ENCODE results near the gene CEP57L1. TPM values are rescaled to one million over a fixed set of nuclear protein-coding genes. Genes with fewer than 3 reads are reported as not detected.

CEP57L1 gene
- total RNA-seq, 2 donors from 2014 or later = 14.4 to 29.3 TPM

DNA sequence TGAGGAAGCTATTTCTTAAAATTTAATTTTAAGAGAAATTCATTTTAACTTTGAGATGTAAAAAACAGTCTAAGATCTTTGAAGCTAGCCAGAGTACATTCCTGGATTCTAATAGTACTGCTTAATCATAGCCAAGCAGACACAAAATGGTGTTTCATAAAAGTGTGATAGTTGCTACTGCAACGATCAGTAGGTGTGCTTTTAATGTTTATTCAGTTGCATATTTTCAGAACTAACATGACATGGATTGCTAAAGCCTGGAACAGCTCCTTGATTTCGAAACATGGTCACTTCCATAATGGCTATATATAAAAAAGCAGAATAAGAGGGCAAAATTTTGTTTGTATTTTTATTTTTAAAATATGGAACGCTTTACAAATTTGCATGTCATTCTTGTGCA is 36.2 kb upstream of the CEP57L1 start:
- Mint-ChIP-seq H3K27ac (peak overlapping the region; percentile 48 to 84), H3K9me3 (no peaks in the 10 kb centered on the region), H3K4me1 (ENCODE audit: low read depth in 2 of 2) (peaks cover 29 to 43% of the 10 kb centered on the region in 2 donors), H3K4me3 (no peak overlapping the region), H3K27me3 (no peaks in the 10 kb centered on the region), H3K36me3 (no peaks in the 10 kb centered on the region)
- DNase-seq (ENCODE audit: low spot score) = no peak
- ATAC-seq = no peak

DNA sequence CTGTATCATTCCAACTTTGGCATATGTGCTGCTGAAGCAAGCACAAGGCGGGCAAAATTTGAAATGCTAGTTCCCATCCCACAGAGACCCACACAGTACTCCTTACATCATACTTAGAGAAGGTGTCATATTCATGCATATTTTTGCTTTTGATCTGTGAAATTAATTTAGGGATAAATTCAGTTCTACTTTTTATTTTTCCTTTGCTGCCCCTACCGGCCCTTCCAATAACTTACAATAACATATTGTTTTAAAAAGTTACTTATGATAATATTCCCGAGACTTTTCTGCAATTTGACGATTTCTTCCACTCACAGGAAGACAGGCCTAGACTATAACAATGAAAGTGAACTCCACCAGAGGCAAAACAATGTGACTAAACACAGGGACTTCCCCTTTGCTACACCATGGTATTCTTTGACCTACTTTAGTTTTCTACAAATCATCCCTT is 35.7 kb upstream of the CEP57L1 start:
- no peak for DNase-seq (ENCODE audit: low spot score)
- no peaks in the 10 kb centered on the region for H3K9me3 Mint-ChIP-seq
- peak overlapping the region; percentile 48 to 84 for H3K27ac Mint-ChIP-seq
- no peaks in the 10 kb centered on the region for H3K36me3 Mint-ChIP-seq
- H3K27me3 Mint-ChIP-seq = no peaks in the 10 kb centered on the region
- peaks cover 31 to 46% of the 10 kb centered on the region in 2 donors for H3K4me1 Mint-ChIP-seq (ENCODE audit: low read depth in 2 of 2)
- H3K4me3 Mint-ChIP-seq = peak overlapping the region; percentile 59
- ATAC-seq = peak; percentile 93 to 95

DNA sequence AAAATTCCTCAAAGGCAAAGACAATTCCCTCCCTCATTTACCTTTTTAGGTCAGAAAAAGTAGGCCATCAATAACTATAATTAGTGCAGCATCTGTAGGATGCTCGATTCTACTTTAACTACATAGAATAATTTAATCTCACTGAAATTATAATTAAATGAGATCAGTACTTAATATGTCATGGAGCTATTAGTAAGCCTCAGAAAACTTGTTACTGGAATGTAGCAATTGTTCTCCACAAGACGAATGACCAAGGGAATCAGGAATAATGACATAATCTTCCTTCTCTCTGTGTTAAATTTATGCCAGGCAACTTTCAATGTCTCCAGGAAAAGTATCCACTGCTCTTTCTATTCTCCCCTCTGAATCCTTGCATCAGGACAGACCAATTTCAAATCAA is 34.7 kb upstream of the CEP57L1 start:
- Mint-ChIP-seq H3K27ac (peak overlapping the region; percentile 48 to 84), H3K4me3 (no peak overlapping the region)
- DNase-seq (ENCODE audit: low spot score) = no peak

DNA sequence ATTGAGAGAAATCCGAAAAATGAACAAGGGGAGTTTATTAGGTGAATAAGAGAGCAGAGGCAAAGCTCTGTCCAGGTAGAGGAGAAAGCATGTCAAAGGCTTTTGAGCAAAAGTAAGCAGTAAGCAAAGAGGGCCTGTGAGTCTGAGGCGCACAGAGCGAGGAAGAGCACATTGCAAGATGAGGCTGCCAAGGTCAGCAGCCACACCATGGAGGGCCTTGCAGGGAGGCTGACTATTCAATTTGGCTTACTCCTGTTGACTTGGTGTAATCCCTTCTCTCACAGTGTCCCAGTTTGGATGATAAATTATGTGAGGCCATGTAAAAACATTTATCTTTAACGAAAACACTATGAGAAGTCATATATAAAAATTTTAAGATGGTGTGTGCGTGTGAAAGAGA is 33.1 kb upstream of the CEP57L1 start:
- Mint-ChIP-seq H3K4me3 (no peak overlapping the region), H3K4me1 (ENCODE audit: low read depth in 2 of 2) (peaks cover 26 to 40% of the 10 kb centered on the region in 2 donors), H3K36me3 (no peaks in the 10 kb centered on the region)

More for the DNA sequence above, 34.7 kb upstream of the CEP57L1 start:
- H3K4me1 Mint-ChIP-seq (ENCODE audit: low read depth in 2 of 2) = peaks cover 31 to 46% of the 10 kb centered on the region in 2 donors
- ATAC-seq = no peak
- H3K36me3 Mint-ChIP-seq = no peaks in the 10 kb centered on the region
- no peaks in the 10 kb centered on the region for H3K27me3 Mint-ChIP-seq
- H3K9me3 Mint-ChIP-seq = no peaks in the 10 kb centered on the region

DNA sequence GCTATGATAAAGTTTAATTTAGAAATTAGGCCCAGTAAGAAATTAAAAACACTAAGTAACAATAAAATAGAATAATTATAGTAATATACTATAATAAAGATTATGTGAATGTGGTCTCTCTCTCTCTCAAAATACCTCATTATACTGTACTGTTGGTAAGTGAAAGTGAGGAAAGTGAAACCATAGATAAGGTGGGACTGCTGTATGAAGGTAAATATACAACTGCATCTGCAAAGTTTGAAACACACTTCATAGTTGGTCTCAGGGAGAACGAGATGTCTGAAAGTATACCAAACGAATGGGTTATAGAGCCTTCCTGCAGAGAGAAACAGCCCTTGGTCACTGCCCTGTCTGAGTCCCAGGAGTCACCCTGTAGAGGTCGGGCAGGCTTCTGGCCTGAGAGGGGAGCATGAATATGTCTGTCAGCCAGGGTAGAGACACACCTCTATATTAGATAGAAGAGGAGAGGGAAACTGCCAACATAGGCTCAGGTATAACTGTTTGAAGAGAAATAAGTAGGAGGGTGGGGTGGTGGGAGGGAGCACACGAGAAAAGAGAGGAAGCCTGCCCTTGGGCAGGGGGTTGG is 32.4 kb upstream of the CEP57L1 start:
- no peaks in the 10 kb centered on the region for H3K27me3 Mint-ChIP-seq
- H3K4me1 Mint-ChIP-seq (ENCODE audit: low read depth in 2 of 2) = peaks cover 30 to 46% of the 10 kb centered on the region in 2 donors
- ATAC-seq = no peak

More for the DNA sequence above, 33.1 kb upstream of the CEP57L1 start:
- Mint-ChIP-seq H3K9me3 (no peaks in the 10 kb centered on the region), H3K27me3 (no peaks in the 10 kb centered on the region), H3K27ac (peak overlapping the region in 1 of 2 donors; percentile 58)
- DNase-seq (ENCODE audit: low spot score) = no peak
- ATAC-seq = no peak

DNA sequence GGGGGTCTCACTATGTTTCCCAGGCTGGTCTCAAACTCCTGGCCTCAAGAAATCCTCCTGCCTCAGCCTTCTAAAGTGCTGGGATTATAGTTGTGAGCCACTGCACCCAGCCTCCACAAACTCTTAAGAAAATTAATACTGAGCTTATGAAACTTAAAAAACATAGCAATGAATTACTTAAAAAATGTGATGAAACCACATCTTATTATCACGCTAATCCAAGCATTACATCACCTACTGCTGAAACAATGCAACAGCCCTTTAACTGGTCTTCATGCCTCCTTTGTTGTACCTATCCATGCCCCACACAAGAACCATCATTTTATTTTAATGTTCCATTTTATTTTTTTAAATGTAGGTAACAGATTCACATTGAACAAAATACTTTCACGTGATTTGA is 25.6 kb upstream of the CEP57L1 start:
- DNase-seq (ENCODE audit: low spot score) (no peak), ATAC-seq (peak in 1 of 2 donors; percentile 55)
- no peaks in the 10 kb centered on the region for H3K9me3 Mint-ChIP-seq
- H3K27ac Mint-ChIP-seq = peak overlapping the region in 1 of 2 donors; percentile 26
- H3K4me1 Mint-ChIP-seq (ENCODE audit: low read depth in 2 of 2) = peaks cover 21 to 28% of the 10 kb centered on the region in 2 donors
- H3K36me3 Mint-ChIP-seq = no peaks in the 10 kb centered on the region
- no peaks in the 10 kb centered on the region for H3K27me3 Mint-ChIP-seq
- no peak overlapping the region for H3K4me3 Mint-ChIP-seq

More for the DNA sequence above, 32.4 kb upstream of the CEP57L1 start:
- no peak overlapping the region for H3K27ac Mint-ChIP-seq
- no peak for DNase-seq (ENCODE audit: low spot score)
- H3K36me3 Mint-ChIP-seq = no peaks in the 10 kb centered on the region
- H3K9me3 Mint-ChIP-seq = no peaks in the 10 kb centered on the region
- no peak overlapping the region for H3K4me3 Mint-ChIP-seq

DNA sequence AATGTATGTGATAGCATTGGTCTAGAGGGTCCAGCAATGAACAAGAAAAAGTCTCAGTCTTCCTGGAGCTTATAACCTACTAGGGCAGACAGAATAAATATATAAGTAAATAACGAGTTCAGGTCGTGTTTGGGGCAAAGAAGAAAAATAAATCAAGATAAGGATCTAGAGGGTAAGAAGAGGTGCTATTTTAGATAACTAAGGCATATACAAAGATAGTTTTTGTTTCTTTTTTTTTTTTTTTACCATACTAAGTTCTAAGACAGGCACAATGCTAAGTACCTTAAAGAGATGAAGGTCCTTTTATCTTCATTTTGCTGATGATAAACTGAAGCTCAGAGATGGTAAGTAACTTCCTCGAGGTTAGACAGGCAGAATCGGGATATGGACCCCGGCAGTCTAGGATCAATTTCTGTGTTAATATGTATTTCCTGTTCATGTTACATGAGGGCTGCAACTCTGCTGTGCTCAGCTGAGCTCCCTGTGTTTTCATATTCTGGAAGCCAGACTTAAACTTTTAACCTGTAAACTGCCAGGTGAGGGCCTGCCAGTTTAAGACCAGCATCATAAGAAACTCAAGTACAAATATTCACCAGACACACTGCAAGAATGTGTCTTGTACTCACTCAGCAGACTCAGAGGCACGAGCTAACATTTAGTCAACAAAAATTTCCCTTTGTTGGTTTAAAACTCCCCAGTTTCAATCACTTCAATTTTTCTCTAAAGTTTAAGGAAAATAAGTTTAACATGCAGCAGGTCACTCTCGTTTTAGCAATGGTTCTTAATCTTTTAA is 24.0 kb upstream of the CEP57L1 start:
- Mint-ChIP-seq H3K36me3 (no peaks in the 10 kb centered on the region), H3K9me3 (no peaks in the 10 kb centered on the region), H3K27ac (peak overlapping the region; percentile 19 to 26), H3K4me1 (ENCODE audit: low read depth in 2 of 2) (peaks cover 21 to 28% of the 10 kb centered on the region in 2 donors), H3K4me3 (peak overlapping the region; percentile 61), H3K27me3 (no peaks in the 10 kb centered on the region)
- peak in 1 of 2 donors; percentile 40 for ATAC-seq
- DNase-seq (ENCODE audit: low spot score) = no peak

DNA sequence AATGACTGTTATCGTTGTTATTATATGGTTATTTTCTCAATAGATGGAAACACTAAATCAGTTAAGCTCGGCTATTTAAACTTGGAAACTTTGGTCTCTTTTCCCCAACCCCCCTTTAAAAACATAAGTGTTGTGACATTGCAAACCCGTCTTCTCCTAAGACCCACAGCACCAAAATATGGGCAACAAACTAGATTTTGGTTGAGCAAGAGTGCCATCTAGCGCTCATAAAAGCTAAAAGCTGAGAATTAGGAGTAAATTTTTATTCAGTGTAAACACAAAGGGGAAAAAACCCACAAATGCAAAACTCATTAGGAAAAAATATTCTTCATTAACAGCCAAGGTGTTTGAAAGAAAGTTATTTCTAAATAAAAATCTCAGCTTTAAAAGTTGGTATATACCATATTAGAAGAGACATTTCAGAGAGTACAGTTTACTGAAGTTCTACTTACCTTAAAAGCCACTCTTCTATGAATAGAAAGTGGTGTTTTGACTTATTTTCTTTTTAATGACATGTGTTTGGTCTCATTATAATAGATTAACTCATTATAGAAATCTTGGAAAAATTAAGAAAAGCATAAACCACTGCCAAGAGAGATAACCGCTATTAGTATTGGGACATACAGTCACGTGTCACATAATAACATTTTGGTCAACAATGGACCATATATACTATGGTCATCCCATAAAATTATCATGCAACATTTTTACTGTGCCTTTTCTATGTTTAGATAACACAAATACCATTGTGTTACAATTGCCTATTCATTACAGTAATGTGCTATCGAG is 21.8 kb upstream of the CEP57L1 start:
- peak; percentile 65 for DNase-seq (ENCODE audit: low spot score)
- no peak overlapping the region for H3K4me3 Mint-ChIP-seq
- no peak overlapping the region for H3K27ac Mint-ChIP-seq
- H3K27me3 Mint-ChIP-seq = no peaks in the 10 kb centered on the region
- peaks cover 19 to 23% of the 10 kb centered on the region in 2 donors for H3K4me1 Mint-ChIP-seq (ENCODE audit: low read depth in 2 of 2)
- no peaks in the 10 kb centered on the region for H3K9me3 Mint-ChIP-seq
- H3K36me3 Mint-ChIP-seq = no peaks in the 10 kb centered on the region
- no peak for ATAC-seq

DNA sequence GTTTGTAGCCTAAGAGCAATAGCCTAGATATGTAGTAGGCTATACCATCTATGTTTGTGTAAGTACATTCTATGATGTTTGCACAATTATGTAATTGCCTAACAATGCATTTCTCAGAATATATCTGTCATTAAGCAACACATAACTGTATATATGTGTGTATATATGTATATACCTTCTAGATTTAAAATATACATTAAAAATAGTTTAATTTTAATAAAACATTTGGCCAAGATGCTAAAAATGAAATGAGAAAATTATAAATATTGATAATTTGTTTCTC is 21.2 kb upstream of the CEP57L1 start:
- DNase-seq (ENCODE audit: low spot score) = no peak
- Mint-ChIP-seq H3K4me3 (no peak overlapping the region), H3K27ac (no peak overlapping the region), H3K4me1 (ENCODE audit: low read depth in 2 of 2) (peaks cover 19 to 23% of the 10 kb centered on the region in 2 donors), H3K36me3 (no peaks in the 10 kb centered on the region), H3K9me3 (no peaks in the 10 kb centered on the region), H3K27me3 (no peaks in the 10 kb centered on the region)
- ATAC-seq = no peak

DNA sequence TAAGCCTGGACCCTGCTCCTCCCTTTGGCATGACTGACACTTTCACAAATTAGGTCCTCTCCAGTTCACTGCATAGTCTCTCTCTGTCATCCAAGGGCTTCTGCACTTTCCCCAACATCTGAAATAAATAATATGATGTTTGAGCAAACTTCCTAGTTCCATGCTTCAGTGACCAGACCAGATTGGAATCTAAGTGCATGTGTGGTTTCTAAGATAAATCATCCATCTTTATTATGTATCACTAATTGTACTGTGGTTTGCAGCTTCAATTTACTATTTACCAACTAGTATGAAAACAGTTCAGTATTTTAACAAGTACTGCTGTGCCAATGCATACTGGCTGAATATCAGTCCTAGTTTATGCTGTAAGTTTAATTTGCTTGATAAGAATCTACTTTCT is 19.4 kb upstream of the CEP57L1 start:
- Mint-ChIP-seq H3K4me3 (no peak overlapping the region), H3K4me1 (ENCODE audit: low read depth in 2 of 2) (peaks cover 15 to 17% of the 10 kb centered on the region in 2 donors), H3K9me3 (no peaks in the 10 kb centered on the region), H3K36me3 (no peaks in the 10 kb centered on the region), H3K27ac (no peak overlapping the region), H3K27me3 (no peaks in the 10 kb centered on the region)
- ATAC-seq = no peak
- no peak for DNase-seq (ENCODE audit: low spot score)

DNA sequence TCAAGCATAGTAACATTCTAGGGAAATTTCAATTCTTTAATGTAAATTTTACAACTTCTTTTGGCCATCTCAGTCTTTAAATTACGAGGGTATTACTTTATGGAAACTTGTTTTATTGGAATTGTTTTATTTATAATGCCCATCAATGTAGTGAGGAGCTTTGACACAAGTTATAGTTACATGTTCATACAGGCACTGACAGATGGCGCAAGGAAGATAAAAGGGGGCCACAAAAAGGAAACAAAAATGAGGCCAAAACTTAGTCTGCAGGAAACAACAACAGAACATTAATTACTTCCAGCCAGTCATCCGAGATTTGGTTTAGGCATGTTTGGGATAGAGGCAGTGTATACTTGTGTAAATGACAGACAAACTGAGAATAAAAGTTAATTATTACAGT is 18.9 kb upstream of the CEP57L1 start:
- Mint-ChIP-seq H3K4me3 (no peak overlapping the region), H3K4me1 (ENCODE audit: low read depth in 2 of 2) (peaks cover 13% of the 10 kb centered on the region in 2 donors), H3K36me3 (no peaks in the 10 kb centered on the region), H3K27ac (no peak overlapping the region), H3K27me3 (no peaks in the 10 kb centered on the region), H3K9me3 (no peaks in the 10 kb centered on the region)
- ATAC-seq (no peak), DNase-seq (ENCODE audit: low spot score) (no peak)

DNA sequence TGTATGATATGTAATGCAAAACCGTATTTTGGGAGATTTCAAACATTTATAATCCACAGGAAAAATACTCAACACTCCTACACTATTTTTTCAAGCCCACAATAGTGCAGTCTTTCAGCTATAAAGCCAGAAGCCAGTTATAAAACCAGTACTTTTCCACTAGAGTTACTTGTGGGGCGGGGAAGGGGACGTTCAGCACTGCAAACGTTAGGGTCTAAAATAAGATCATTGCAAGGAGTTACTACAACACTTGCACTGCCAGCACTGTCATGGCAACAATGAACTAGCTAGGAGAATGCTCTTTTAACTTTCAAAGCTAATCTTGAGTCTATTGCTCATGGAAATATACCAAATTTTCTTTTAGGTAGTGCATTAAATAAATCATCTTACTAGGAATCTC is 15.3 kb upstream of the CEP57L1 start:
- H3K9me3 Mint-ChIP-seq = no peaks in the 10 kb centered on the region

DNA sequence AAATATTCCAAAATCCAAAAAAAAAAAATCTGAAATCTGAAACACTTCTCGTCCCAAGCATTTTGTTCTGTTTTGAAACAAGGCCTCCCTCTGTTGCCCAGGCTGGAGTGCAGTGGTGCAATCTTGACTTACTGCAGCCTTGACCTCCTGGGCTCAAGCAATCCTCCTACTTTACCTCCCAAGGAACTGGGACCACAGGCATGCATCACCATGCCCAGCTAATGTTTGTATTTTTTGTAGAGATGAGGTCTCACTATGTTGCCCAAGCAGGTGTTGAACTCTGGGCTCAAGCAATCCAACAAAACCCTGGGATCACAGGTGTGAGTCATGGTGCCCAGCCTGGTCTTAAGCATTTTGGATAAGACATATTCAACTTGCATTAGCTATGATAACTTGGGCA is 14.3 kb upstream of the CEP57L1 start:
- no peak overlapping the region for H3K27ac Mint-ChIP-seq
- DNase-seq (ENCODE audit: low spot score) (no peak), ATAC-seq (no peak)
- no peaks in the 10 kb centered on the region for H3K27me3 Mint-ChIP-seq
- H3K9me3 Mint-ChIP-seq = no peaks in the 10 kb centered on the region
- H3K4me3 Mint-ChIP-seq = no peak overlapping the region
- peaks cover 0 to 5% of the 10 kb centered on the region in 2 donors for H3K4me1 Mint-ChIP-seq (ENCODE audit: low read depth in 2 of 2)
- H3K36me3 Mint-ChIP-seq = no peaks in the 10 kb centered on the region

More for the DNA sequence above, 15.3 kb upstream of the CEP57L1 start:
- no peaks in the 10 kb centered on the region for H3K27me3 Mint-ChIP-seq
- no peak for DNase-seq (ENCODE audit: low spot score)
- no peak overlapping the region for H3K4me3 Mint-ChIP-seq
- no peaks in the 10 kb centered on the region for H3K36me3 Mint-ChIP-seq
- H3K27ac Mint-ChIP-seq = no peak overlapping the region
- H3K4me1 Mint-ChIP-seq (ENCODE audit: low read depth in 2 of 2) = peaks cover 0 to 5% of the 10 kb centered on the region in 2 donors
- no peak for ATAC-seq

Measured in natural killer cell treated with Interleukin-12 subunit alpha and Interleukin-12 subunit beta and Interleukin-15 and Interleukin-18, amount 100 ng/mL, for 72 hours (primary cell).